Small intestine (tissue), 16 donors: Measurements from ENCODE around the gene PARL. TPM values are rescaled to one million over a fixed set of nuclear protein-coding genes. Genes with fewer than 3 reads are reported as not detected.

Source experiments
- DNase-seq, 2 donors: peaks; one replicate each; pipeline versions ENCODE4 v3.0.0 to v3.0.0-alpha.2; 2013
- FAIRE-seq: peaks from 2 replicates; lab custom pipeline; 2012; peaks lifted over from hg19 to GRCh38; lab: Jason Lieb, UNC
- H3K27ac ChIP-seq, 3 donors: one replicate each; pipeline ENCODE4 v1.5.1; 2013; ENCODE audit warnings: low read length in 2 of 3, mild to moderate bottlenecking in 2 of 3, control low read depth in 1 of 3, inconsistent platforms in 1 of 3, low read depth in 1 of 3, moderate library complexity in 1 of 3
- H3K27me3 ChIP-seq, 3 donors: one replicate each; pipeline ENCODE4 v1.6.1; 2013; ENCODE audit warnings: low read length in 3 of 3, inconsistent platforms in 1 of 3; ENCODE audit not compliant: control insufficient read depth in 3 of 3, insufficient read depth in 3 of 3
- H3K36me3 ChIP-seq, 3 donors: one replicate each; pipeline ENCODE4 v1.6.1; 2013; ENCODE audit warnings: low read length in 3 of 3, inconsistent platforms in 1 of 3, low read depth in 1 of 3, mild to moderate bottlenecking in 1 of 3, moderate library complexity in 1 of 3; ENCODE audit not compliant: control insufficient read depth in 3 of 3, insufficient read depth in 2 of 3
- H3K4me1 ChIP-seq, 3 donors: one replicate each; pipeline ENCODE4 v1.6.1; 2013; ENCODE audit warnings: low read length in 2 of 3, inconsistent platforms in 1 of 3, low read depth in 1 of 3, mild to moderate bottlenecking in 1 of 3, moderate library complexity in 1 of 3; ENCODE audit not compliant: control insufficient read depth in 3 of 3, insufficient read depth in 2 of 3
- H3K4me3 ChIP-seq, 3 donors: one replicate each; pipeline ENCODE4 v1.5.1; 2013; ENCODE audit warnings: low read length in 3 of 3, control low read depth in 1 of 3, inconsistent platforms in 1 of 3, low read depth in 1 of 3, mild to moderate bottlenecking in 1 of 3, moderate library complexity in 1 of 3
- H3K9me3 ChIP-seq, 2 donors: one replicate each; pipeline ENCODE4 v1.6.1; 2013; ENCODE audit warnings: low read depth in 1 of 2, low read length in 1 of 2; ENCODE audit not compliant: control insufficient read depth in 2 of 2, insufficient read depth in 1 of 2
- WGBS, 3 donors: extraction: QIAGEN DNeasy Blood & Tissue Kit; methylation state at CpG; one replicate each; pipeline ENCODE4 v1.1.7; 2013; 5-methylcytosine and 5-hydroxymethylcytosine counted together
- long read RNA-seq, 10 donors: transcript quantifications; one replicate each; lab custom pipeline, GENCODE V29; 2026
- polyA plus RNA-seq, 4 donors: library from polyadenylated mRNA; stranded (reverse) in 3 of 4; unstranded in 1 of 4; fragments of 200-250 nt in 3 of 4; fragments of 120-200 nt in 1 of 4; gene quantifications; one replicate each; pipeline versions ENCODE4 v1.2.1 to v1.2.3, GENCODE V29; 2013
- donor health status: healthy with polysubstance abuse.
- donor health status: control.
- donor health status: control.
- donor health status: Bipolar disorder and iron deficiency.
- donor health status: healthy.

Gene PARL
- 10 to 100 TPM; 43.7 to 77.3 (median 73.2) TPM for polyA plus RNA-seq
- long read RNA-seq, donor 1, result 0 reads
- long read RNA-seq, donor 2, partial matches to known transcripts, result 0 of 5 reads
- long read RNA-seq, donor 2, other reads (novel, unspliced or antisense), result 0 of 5 reads
- long read RNA-seq, donor 3, transcript PARL-202 (10 exons, 1,414 nt), result major isoform, 9 of 18 reads
- long read RNA-seq, donor 3, partial matches to known transcripts, result 6 of 18 reads
- long read RNA-seq, donor 3, other reads (novel, unspliced or antisense), result 0 of 18 reads
- long read RNA-seq, donor 4, result 0 reads
- long read RNA-seq, donor 5, partial matches to known transcripts, result 0 of 1 reads
- long read RNA-seq, donor 5, other reads (novel, unspliced or antisense), result 0 of 1 reads
- long read RNA-seq, donor 6, transcript PARL-202 (10 exons, 1,414 nt), result major isoform, 11 of 12 reads
- long read RNA-seq, donor 6, partial matches to known transcripts, result 0 of 12 reads
- long read RNA-seq, donor 6, other reads (novel, unspliced or antisense), result 0 of 12 reads
- long read RNA-seq, donor 7, result 0 reads
- long read RNA-seq, donor 8, partial matches to known transcripts, result 0 of 4 reads
- long read RNA-seq, donor 8, other reads (novel, unspliced or antisense), result 0 of 4 reads
- long read RNA-seq, donor 9, partial matches to known transcripts, result 0 of 2 reads
- long read RNA-seq, donor 9, other reads (novel, unspliced or antisense), result 0 of 2 reads
- long read RNA-seq, donor 10, transcript PARL-202 (10 exons, 1,414 nt), result major isoform, 11 of 17 reads
- long read RNA-seq, donor 10, partial matches to known transcripts, result 0 of 17 reads
- long read RNA-seq, donor 10, other reads (novel, unspliced or antisense), result 0 of 17 reads

- H3K4me3 ChIP-seq, result peak within 1 kb of the TSS; percentile 70 to 96 (median 86)
- FAIRE-seq, result no peak
- H3K4me1 ChIP-seq, result peaks cover 3 to 6% (median 5%) of the 10 kb centered on the region in 3 donors
- H3K27ac ChIP-seq, result peak within 1 kb of the TSS; percentile 60 to 83 (median 62)
- no peaks in the 10 kb centered on the region for H3K9me3 ChIP-seq
- WGBS, 3 donors, result 0 to 1% (median 0%) methylated on average over 61 to 63 of the region's 63 CpGs
- peaks cover 0 to 4% (median 1%) of the 10 kb centered on the region in 3 donors for H3K36me3 ChIP-seq
- H3K27me3 ChIP-seq, result peaks cover 0 to 4% (median under 1%) of the 10 kb centered on the region in 3 donors
- peak; percentile 95 to 98 for DNase-seq
These were observed at the start of gene PARL for GRCh38 chr3:183884427-183885296. TSS of gene PARL (minus strand) at chr3:183884880. CDS start at chr3:183884846, 34 bp downstream.

GRCh38 chr3:183933160-183933559 lies 48.5 kb upstream of the PARL start:
- H3K36me3 ChIP-seq, result peaks cover 0 to 20% (median 0%) of the 10 kb centered on the region in 3 donors
- H3K4me1 ChIP-seq, result peaks cover 0 to 14% (median 0%) of the 10 kb centered on the region in 3 donors
- no peak overlapping the region for H3K27ac ChIP-seq
- H3K9me3 ChIP-seq, result no peaks in the 10 kb centered on the region
- H3K4me3 ChIP-seq, result no peak overlapping the region
- H3K27me3 ChIP-seq, result no peaks in the 10 kb centered on the region
- 84 to 98% (median 91%) methylated on average over 3 of the region's 3 CpGs for WGBS, 3 donors
- DNase-seq (no peak), FAIRE-seq (no peak)

- Histone ChIP-seq H3K4me3 (no peak overlapping the region), H3K4me1 (peaks cover 0 to 14% (median 2%) of the 10 kb centered on the region in 3 donors), H3K36me3 (peaks cover 0 to 16% (median 2%) of the 10 kb centered on the region in 3 donors), H3K27me3 (no peaks in the 10 kb centered on the region), H3K9me3 (no peaks in the 10 kb centered on the region), H3K27ac (no peak overlapping the region)
- DNase-seq (no peak), FAIRE-seq (no peak)
- 67 to 92% (median 91%) methylated on average over 2 of the region's 2 CpGs for WGBS, 3 donors
These were observed 47.2 kb upstream of the PARL start for GRCh38 chr3:183931881-183932280.

GRCh38 chr3:183930086-183930485 lies 45.4 kb upstream of the PARL start:
- H3K27ac ChIP-seq, result peak overlapping the region; percentile 71 to 84 (median 81)
- no peaks in the 10 kb centered on the region for H3K27me3 ChIP-seq
- H3K4me1 ChIP-seq, result peaks cover 0 to 14% (median 2%) of the 10 kb centered on the region in 3 donors
- H3K9me3 ChIP-seq, result no peaks in the 10 kb centered on the region
- H3K4me3 ChIP-seq, result no peak overlapping the region
- FAIRE-seq (no peak), DNase-seq (peak; percentile 84 to 98)
- 23 to 68% (median 31%) methylated on average over 10 of the region's 10 CpGs for WGBS, 3 donors
- H3K36me3 ChIP-seq, result peaks cover 0 to 17% (median 2%) of the 10 kb centered on the region in 3 donors

GRCh38 chr3:183927059-183927458 lies 42.4 kb upstream of the PARL start:
- Histone ChIP-seq H3K27me3 (no peaks in the 10 kb centered on the region), H3K36me3 (peaks cover 0 to 26% (median 8%) of the 10 kb centered on the region in 3 donors), H3K4me3 (no peak overlapping the region), H3K9me3 (no peaks in the 10 kb centered on the region), H3K4me1 (peaks cover 0 to 14% (median 4%) of the 10 kb centered on the region in 3 donors), H3K27ac (no peak overlapping the region)
- DNase-seq, result peak in 1 of 2 donors; percentile 31
- WGBS, 3 donors, result 74 to 93% (median 82%) methylated on average over 3 of the region's 3 CpGs
- no peak for FAIRE-seq

- Histone ChIP-seq H3K9me3 (no peaks in the 10 kb centered on the region), H3K27ac (no peak overlapping the region)
- no peak for FAIRE-seq
These were observed 40.3 kb upstream of the PARL start for GRCh38 chr3:183924956-183925355.

GRCh38 chr3:183924543-183924942 lies 39.9 kb upstream of the PARL start:
- Histone ChIP-seq H3K27me3 (no peaks in the 10 kb centered on the region), H3K36me3 (peaks cover 0 to 37% (median 8%) of the 10 kb centered on the region in 3 donors), H3K27ac (peak overlapping the region in 1 of 3 donors; percentile 59), H3K9me3 (no peaks in the 10 kb centered on the region), H3K4me3 (no peak overlapping the region), H3K4me1 (peaks cover 0 to 4% (median 3%) of the 10 kb centered on the region in 3 donors)
- DNase-seq (no peak), FAIRE-seq (no peak)
- WGBS, 3 donors, result 94 to 95% (median 95%) methylated on average over 3 of the region's 3 CpGs

More at GRCh38 chr3:183924956-183925355, 40.3 kb upstream of the PARL start:
- H3K4me3 ChIP-seq, result no peak overlapping the region
- peak in 1 of 2 donors; percentile 46 for DNase-seq
- WGBS, 3 donors, result 79 to 92% (median 89%) methylated on average over 7 of the region's 7 CpGs
- no peaks in the 10 kb centered on the region for H3K27me3 ChIP-seq
- peaks cover 0 to 33% (median 8%) of the 10 kb centered on the region in 3 donors for H3K36me3 ChIP-seq
- peaks cover 0 to 7% (median 4%) of the 10 kb centered on the region in 3 donors for H3K4me1 ChIP-seq
